A549 (cell line): ENCODE data around the gene NRTN. TPM values are rescaled to one million over a fixed set of nuclear protein-coding genes. Genes with fewer than 3 reads are reported as not detected.

Experiments
- ATAC-seq, 2 experiments: fragments of 200-7000 bp in 1 of 2; fragments of >200 bp in 1 of 2; cut with Nextera tagmentation in 1 of 2; cut with Tn5 transposase in 1 of 2; 3 replicates each; pipeline versions ENCODE4 v1.8.0 to v1.9.1; 2018 to 2020; ENCODE audit warnings: mild to moderate bottlenecking in 1 of 2, moderate library complexity in 1 of 2
- CTCF ChIA-PET: fragments of 300-600 bp; sonication (Branson Sonifier 250); formaldehyde crosslinking; extraction: SDS; loops from one replicate; lab custom pipeline; 2021; ENCODE audit warnings: antibody characterized with exemption, inconsistent platforms; lab: Yijun Ruan, JAX
- POLR2A ChIA-PET: fragments of 350-600 bp; formaldehyde crosslinking; extraction: SDS; loops from one replicate; lab custom pipeline; 2021; ENCODE audit warnings: antibody characterized with exemption, inconsistent platforms; lab: Yijun Ruan, JAX
- DNase-seq, 2 experiments: peaks; one replicate each; pipeline versions ENCODE4 v3.0.0 to v3.0.0-alpha.2; 2011 to 2016; ENCODE audit warnings: low read depth in 1 of 2, low spot score in 1 of 2
- FAIRE-seq: peaks from 2 replicates; lab custom pipeline; 2011; peaks lifted over from hg19 to GRCh38; lab: Jason Lieb, UNC
- H3K27ac ChIP-seq, 2 experiments: fragments of >200 bp; sonication (Bioruptor Twin); formaldehyde crosslinking; 3 replicates each; pipeline ENCODE4 v1.5.1; 2016 to 2017
- H3K4me1 ChIP-seq: fragments of >200 bp; sonication (Bioruptor Twin); formaldehyde crosslinking; 3 replicates; pipeline ENCODE4 v1.6.1; 2016
- H3K4me2 ChIP-seq: fragments of >200 bp; sonication (Bioruptor Twin); formaldehyde crosslinking; 3 replicates; pipeline ENCODE4 v1.6.1; 2016
- H3K4me3 ChIP-seq: fragments of >200 bp; sonication (Bioruptor Twin); formaldehyde crosslinking; 3 replicates; pipeline ENCODE4 v1.5.1; 2016
- H3K9me3 ChIP-seq: fragments of >200 bp; sonication (Bioruptor Twin); formaldehyde crosslinking; 3 replicates; pipeline ENCODE4 v1.6.1; 2016
- EHMT2 ChIP-seq: fragments of 200-600 bp; sonication (generic); IDR thresholded peaks from 2 replicates; pipeline ENCODE4 v1.6.1; 2016; ENCODE audit warnings: antibody characterized with exemption, low read depth, mild to moderate bottlenecking, moderate library complexity
- ESRRA ChIP-seq: fragments of 150-350 bp; IDR thresholded peaks from 2 replicates; pipeline ENCODE4 v1.6.1; 2014; ENCODE audit warnings: mild to moderate bottlenecking, low read length, borderline replicate concordance
- FOSL2 ChIP-seq, 2 experiments: fragments of 450-650 bp in 1 of 2; fragments of >200 bp in 1 of 2; sonication (Bioruptor Twin) in 1 of 2; formaldehyde crosslinking; IDR thresholded peaks; 2 replicates each; pipeline versions ENCODE4 v1.5.0 to v1.6.1; 2016 to 2020; ENCODE audit warnings: mild to moderate bottlenecking in 1 of 2, moderate library complexity in 1 of 2
- GATA3 ChIP-seq: IDR thresholded peaks from 2 replicates; pipeline ENCODE4 v1.6.1; 2012; ENCODE audit warnings: borderline replicate concordance
- HEYL ChIP-seq: fragments of 250-450 bp; sonication (Bioruptor Pico); IDR thresholded peaks from 2 replicates; pipeline ENCODE4 v1.8.0; 2021; ENCODE audit warnings: mild to moderate bottlenecking, moderate library complexity
- HOXA7 ChIP-seq: fragments of 250-450 bp; sonication (Bioruptor Pico); IDR thresholded peaks from 2 replicates; pipeline ENCODE4 v1.5.0; 2020; ENCODE audit warnings: mild to moderate bottlenecking, moderate library complexity
- KDM1A ChIP-seq: fragments of 200-600 bp; sonication (generic); IDR thresholded peaks from 2 replicates; pipeline ENCODE4 v1.6.1; 2016; ENCODE audit warnings: low read depth, mild to moderate bottlenecking
- NPAS2 ChIP-seq: fragments of 250-450 bp; sonication (Bioruptor Pico); IDR thresholded peaks from 2 replicates; pipeline ENCODE4 v1.8.0; 2022; ENCODE audit warnings: mild to moderate bottlenecking, moderate library complexity, borderline replicate concordance
- POLR2A ChIP-seq: IDR thresholded peaks from 2 replicates; pipeline ENCODE4 v1.6.1; 2012; ENCODE audit warnings: mild to moderate bottlenecking, low read length
- POLR2AphosphoS2 ChIP-seq: conservative IDR thresholded peaks from 2 replicates; pipeline ENCODE4 v1.6.1; 2012; ENCODE audit warnings: low read length, improper control_type of control experiment, inconsistent platforms
- RCOR1 ChIP-seq: fragments of 150-350 bp; IDR thresholded peaks from 2 replicates; pipeline ENCODE4 v1.6.1; 2014; ENCODE audit warnings: antibody characterized with exemption, low read length, low read depth
- RNF2 ChIP-seq: fragments of 200-600 bp; sonication (generic); IDR thresholded peaks from 2 replicates; pipeline ENCODE4 v1.6.1; 2016; ENCODE audit warnings: low read depth, mild to moderate bottlenecking, antibody characterized with exemption, moderate library complexity, borderline replicate concordance
- ZC3H11A ChIP-seq: fragments of 450-650 bp; IDR thresholded peaks from 2 replicates; pipeline ENCODE4 v1.6.1; 2014; ENCODE audit warnings: antibody characterized with exemption, mild to moderate bottlenecking
- WGBS: methylation state at CpG from one replicate; pipeline ENCODE4 v1.1.6; 2017; ENCODE audit errors: missing lambda C conversion rate; 5-methylcytosine and 5-hydroxymethylcytosine counted together
- polyA plus RNA-seq, 4 experiments: library from polyadenylated mRNA; depleted of rRNA in 3 of 4; stranded (reverse); fragments of >200 nt; fragmentation: RNase III in 1 of 4; extraction: RNeasy Plus Mini Kit Qiagen cat#74134 plus additional on column Dnase treatment in 1 of 4; gene quantifications; 2 replicates in 3 of 4; 3 replicates in 1 of 4; pipeline ENCODE4 v1.2.3, GENCODE V29; 2011 to 2017
- TF ChIP-seq, protein P1 (sequence below): fragments of >200 bp; sonication (Bioruptor Twin); formaldehyde crosslinking; IDR thresholded peaks from 3 replicates; pipeline ENCODE4 v1.5.1; 2016
- TF ChIP-seq, protein P2 (sequence below): IDR thresholded peaks from 2 replicates; pipeline ENCODE4 v1.6.1; 2012
- TF ChIP-seq, protein P3 (sequence below): fragments of 250-450 bp; sonication (Bioruptor Pico); IDR thresholded peaks from 2 replicates; pipeline ENCODE4 v1.5.0; 2021; ENCODE audit warnings: mild to moderate bottlenecking, moderate library complexity, borderline replicate concordance
- TF ChIP-seq, protein P4 (sequence below): IDR thresholded peaks from 2 replicates; pipeline ENCODE4 v1.6.1; 2012
- TF ChIP-seq, protein P5 (sequence below): fragments of 150-350 bp; IDR thresholded peaks from 2 replicates; pipeline ENCODE4 v1.6.1; 2014; ENCODE audit warnings: low read depth, mild to moderate bottlenecking, low read length
- TF ChIP-seq, protein P6 (sequence below): fragments of >200 bp; sonication (Bioruptor Twin); formaldehyde crosslinking; IDR thresholded peaks from 3 replicates; pipeline ENCODE4 v1.6.1; 2016
- TF ChIP-seq, protein P7 (sequence below): fragments of 450-650 bp; IDR thresholded peaks from 2 replicates; pipeline ENCODE4 v1.6.1; 2014; ENCODE audit warnings: antibody characterized with exemption

NRTN gene
- polyA plus RNA-seq, 2 of the 4 experiments (the other 2 are of a cell fraction) = 0.32 to 0.61 TPM

DNA sequence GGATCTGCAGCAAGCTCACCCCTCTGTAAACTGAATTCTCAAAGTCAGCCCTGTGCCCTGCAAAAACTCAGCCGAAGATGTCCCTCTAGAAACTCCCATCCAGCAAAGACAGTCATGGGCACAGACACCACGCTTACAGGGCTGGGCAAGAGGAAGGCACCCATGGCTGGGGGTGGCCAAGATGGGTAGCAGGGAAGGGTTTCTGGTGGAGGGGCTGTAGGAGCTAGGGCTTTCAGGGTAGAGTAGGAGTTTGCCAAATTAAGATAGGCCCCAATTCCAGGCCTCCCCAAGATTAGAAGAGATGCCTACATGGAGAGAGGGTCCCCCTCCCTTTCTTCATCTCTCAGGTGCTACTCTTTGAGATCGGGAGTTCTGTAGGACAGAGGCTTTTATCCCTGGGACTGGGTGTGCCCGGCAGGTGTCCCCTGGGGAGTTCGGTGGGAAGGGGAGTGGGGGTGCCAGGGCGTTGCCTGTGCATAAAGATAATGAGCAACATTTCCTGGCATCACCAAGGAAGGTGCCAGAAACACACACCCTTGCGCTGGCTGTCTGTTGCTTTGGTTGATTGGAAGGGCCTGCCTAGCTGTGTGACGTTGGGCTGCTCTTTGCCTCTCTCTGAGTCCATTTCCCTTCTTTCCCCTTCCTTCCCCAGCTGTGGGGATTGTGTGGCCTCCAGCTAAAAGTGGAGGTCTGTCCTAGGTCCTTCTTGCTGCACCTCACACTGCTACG lies 9.4 kb downstream of the NRTN start (continued):
- TF ChIP-seq, protein P1, sequence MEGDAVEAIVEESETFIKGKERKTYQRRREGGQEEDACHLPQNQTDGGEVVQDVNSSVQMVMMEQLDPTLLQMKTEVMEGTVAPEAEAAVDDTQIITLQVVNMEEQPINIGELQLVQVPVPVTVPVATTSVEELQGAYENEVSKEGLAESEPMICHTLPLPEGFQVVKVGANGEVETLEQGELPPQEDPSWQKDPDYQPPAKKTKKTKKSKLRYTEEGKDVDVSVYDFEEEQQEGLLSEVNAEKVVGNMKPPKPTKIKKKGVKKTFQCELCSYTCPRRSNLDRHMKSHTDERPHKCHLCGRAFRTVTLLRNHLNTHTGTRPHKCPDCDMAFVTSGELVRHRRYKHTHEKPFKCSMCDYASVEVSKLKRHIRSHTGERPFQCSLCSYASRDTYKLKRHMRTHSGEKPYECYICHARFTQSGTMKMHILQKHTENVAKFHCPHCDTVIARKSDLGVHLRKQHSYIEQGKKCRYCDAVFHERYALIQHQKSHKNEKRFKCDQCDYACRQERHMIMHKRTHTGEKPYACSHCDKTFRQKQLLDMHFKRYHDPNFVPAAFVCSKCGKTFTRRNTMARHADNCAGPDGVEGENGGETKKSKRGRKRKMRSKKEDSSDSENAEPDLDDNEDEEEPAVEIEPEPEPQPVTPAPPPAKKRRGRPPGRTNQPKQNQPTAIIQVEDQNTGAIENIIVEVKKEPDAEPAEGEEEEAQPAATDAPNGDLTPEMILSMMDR = no peak
- TF ChIP-seq, protein P2, sequence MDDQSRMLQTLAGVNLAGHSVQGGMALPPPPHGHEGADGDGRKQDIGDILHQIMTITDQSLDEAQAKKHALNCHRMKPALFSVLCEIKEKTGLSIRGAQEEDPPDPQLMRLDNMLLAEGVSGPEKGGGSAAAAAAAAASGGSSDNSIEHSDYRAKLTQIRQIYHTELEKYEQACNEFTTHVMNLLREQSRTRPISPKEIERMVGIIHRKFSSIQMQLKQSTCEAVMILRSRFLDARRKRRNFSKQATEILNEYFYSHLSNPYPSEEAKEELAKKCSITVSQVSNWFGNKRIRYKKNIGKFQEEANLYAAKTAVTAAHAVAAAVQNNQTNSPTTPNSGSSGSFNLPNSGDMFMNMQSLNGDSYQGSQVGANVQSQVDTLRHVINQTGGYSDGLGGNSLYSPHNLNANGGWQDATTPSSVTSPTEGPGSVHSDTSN = no peak
- TF ChIP-seq FOSL2 (IDR thresholded peaks at IDR 0.05) (no peak), FOSL2 (CRISPR knock-in tag; IDR thresholded peaks at IDR 0.05) (no peak), HEYL (CRISPR knock-in tag) (no peak), ESRRA (no peak)

DNA sequence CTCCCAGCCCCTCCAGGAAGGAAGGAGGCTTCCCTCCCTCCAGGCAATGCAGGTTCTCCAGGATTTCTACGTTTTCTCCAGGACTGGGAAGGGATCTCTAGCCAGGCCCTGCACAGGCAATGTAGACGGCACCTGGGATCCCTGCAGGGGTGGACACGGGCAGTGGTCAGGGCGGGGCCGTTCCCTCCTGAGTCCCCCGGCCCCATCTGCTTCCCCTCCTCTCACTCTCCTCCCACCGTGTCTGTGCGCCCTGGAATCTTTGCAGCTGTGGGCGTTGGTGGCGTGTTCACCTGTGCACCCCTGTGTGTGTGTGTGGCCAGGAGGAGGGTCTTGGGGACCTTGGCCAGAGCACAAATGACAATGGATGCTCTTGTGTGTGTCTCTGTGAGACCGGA lies 10.0 kb downstream of the NRTN start:
- CTCF ChIA-PET = interaction anchor here (1.9 to 4.2 kb wide), 2 partner anchors 9 to 11 kb away, joined by 11 to 31 read pairs; no protein-coding TSS in a partner anchor
- FAIRE-seq = no peak
- no peak for DNase-seq
- POLR2A ChIA-PET = no interaction called here
- H3K27ac ChIP-seq = no peak overlapping the region
- no peaks in the 10 kb centered on the region for H3K4me1 ChIP-seq
- H3K4me2 ChIP-seq = no peak overlapping the region
- no peak overlapping the region for H3K4me3 ChIP-seq
- WGBS = 54% methylated on average over 8 of the region's 11 CpGs
- TF ChIP-seq RCOR1 = no peak
- TF ChIP-seq, protein P3, sequence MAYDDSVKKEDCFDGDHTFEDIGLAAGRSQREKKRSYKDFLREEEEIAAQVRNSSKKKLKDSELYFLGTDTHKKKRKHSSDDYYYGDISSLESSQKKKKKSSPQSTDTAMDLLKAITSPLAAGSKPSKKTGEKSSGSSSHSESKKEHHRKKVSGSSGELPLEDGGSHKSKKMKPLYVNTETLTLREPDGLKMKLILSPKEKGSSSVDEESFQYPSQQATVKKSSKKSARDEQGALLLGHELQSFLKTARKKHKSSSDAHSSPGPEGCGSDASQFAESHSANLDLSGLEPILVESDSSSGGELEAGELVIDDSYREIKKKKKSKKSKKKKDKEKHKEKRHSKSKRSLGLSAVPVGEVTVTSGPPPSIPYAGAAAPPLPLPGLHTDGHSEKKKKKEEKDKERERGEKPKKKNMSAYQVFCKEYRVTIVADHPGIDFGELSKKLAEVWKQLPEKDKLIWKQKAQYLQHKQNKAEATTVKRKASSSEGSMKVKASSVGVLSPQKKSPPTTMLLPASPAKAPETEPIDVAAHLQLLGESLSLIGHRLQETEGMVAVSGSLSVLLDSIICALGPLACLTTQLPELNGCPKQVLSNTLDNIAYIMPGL (CRISPR knock-in tag) = no peak
- no peak for TF ChIP-seq POLR2A
- TF ChIP-seq, protein P4, sequence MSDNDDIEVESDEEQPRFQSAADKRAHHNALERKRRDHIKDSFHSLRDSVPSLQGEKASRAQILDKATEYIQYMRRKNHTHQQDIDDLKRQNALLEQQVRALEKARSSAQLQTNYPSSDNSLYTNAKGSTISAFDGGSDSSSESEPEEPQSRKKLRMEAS = no peak
- TF ChIP-seq, protein P5, sequence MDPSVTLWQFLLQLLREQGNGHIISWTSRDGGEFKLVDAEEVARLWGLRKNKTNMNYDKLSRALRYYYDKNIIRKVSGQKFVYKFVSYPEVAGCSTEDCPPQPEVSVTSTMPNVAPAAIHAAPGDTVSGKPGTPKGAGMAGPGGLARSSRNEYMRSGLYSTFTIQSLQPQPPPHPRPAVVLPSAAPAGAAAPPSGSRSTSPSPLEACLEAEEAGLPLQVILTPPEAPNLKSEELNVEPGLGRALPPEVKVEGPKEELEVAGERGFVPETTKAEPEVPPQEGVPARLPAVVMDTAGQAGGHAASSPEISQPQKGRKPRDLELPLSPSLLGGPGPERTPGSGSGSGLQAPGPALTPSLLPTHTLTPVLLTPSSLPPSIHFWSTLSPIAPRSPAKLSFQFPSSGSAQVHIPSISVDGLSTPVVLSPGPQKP = no peak
- TF ChIP-seq ESRRA = no peak
- no peak for TF ChIP-seq ZC3H11A
- no peak for TF ChIP-seq GATA3
- TF ChIP-seq HOXA7 (CRISPR knock-in tag) = no peak
- TF ChIP-seq FOSL2 (IDR thresholded peaks at IDR 0.05) = no peak
- TF ChIP-seq FOSL2 (CRISPR knock-in tag; IDR thresholded peaks at IDR 0.05) = no peak
- no peak for TF ChIP-seq KDM1A
- TF ChIP-seq, protein P6, sequence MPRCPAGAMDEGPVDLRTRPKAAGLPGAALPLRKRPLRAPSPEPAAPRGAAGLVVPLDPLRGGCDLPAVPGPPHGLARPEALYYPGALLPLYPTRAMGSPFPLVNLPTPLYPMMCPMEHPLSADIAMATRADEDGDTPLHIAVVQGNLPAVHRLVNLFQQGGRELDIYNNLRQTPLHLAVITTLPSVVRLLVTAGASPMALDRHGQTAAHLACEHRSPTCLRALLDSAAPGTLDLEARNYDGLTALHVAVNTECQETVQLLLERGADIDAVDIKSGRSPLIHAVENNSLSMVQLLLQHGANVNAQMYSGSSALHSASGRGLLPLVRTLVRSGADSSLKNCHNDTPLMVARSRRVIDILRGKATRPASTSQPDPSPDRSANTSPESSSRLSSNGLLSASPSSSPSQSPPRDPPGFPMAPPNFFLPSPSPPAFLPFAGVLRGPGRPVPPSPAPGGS = no peak
- TF ChIP-seq, protein P7, sequence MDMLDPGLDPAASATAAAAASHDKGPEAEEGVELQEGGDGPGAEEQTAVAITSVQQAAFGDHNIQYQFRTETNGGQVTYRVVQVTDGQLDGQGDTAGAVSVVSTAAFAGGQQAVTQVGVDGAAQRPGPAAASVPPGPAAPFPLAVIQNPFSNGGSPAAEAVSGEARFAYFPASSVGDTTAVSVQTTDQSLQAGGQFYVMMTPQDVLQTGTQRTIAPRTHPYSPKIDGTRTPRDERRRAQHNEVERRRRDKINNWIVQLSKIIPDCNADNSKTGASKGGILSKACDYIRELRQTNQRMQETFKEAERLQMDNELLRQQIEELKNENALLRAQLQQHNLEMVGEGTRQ = no peak
- TF ChIP-seq RNF2 = no peak
- no peak for TF ChIP-seq NPAS2 (CRISPR knock-in tag)
- TF ChIP-seq POLR2AphosphoS2 = no peak
- no peak for TF ChIP-seq HEYL (CRISPR knock-in tag)
- no peak for TF ChIP-seq EHMT2
- H3K9me3 ChIP-seq = no peaks in the 10 kb centered on the region
- ATAC-seq = peak; percentile 44 to 59; a peak in 5 of 6 replicates
